Measurements from ENCODE around the gene NRP1. TPM values are rescaled to one million over a fixed set of nuclear protein-coding genes. Genes with fewer than 3 reads are reported as not detected.

The NRP1 gene
- total RNA-seq, 1 experiment from 2014 or later: 3.0 TPM

DNA sequence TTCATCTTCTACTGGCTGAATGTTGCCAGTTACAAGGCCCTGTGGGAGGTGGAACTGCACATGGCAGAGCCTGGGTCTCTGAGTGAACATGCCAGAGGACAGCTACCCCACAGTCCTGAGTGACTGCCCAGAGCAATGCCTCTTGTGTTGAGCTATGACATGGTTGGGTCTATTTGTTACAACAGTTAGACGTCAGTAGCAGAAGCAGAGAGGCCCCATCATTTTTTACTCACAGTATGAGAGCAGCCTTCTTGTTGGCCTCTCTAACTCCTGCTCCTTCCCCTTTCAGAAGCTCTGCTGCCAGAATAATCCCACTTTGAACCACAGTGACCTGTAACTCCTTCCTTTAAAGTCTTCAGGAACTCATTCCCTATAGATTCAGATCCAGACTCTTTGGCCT, 30.8 kb upstream of the NRP1 start:
- TF ChIP-seq SP1 (CRISPR knock-in tag; conservative IDR thresholded peaks at IDR 0.05) (no peak), CREB1 (CRISPR knock-in tag; IDR thresholded peaks at IDR 0.05) (no peak), ZNF281 (CRISPR knock-in tag; IDR thresholded peaks at IDR 0.05) (no peak), TP53 (CRISPR knock-in tag; IDR thresholded peaks at IDR 0.05) (no peak), TEAD1 (CRISPR knock-in tag; IDR thresholded peaks at IDR 0.05) (no peak), ZNF263 (CRISPR knock-in tag; IDR thresholded peaks at IDR 0.05; ENCODE audit: low read depth) (no peak), TEAD4 (CRISPR knock-in tag; IDR thresholded peaks at IDR 0.05) (no peak), FOXK1 (CRISPR knock-in tag; IDR thresholded peaks at IDR 0.05) (no peak)
- TF ChIP-seq, protein P1, sequence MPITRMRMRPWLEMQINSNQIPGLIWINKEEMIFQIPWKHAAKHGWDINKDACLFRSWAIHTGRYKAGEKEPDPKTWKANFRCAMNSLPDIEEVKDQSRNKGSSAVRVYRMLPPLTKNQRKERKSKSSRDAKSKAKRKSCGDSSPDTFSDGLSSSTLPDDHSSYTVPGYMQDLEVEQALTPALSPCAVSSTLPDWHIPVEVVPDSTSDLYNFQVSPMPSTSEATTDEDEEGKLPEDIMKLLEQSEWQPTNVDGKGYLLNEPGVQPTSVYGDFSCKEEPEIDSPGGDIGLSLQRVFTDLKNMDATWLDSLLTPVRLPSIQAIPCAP (CRISPR knock-in tag; IDR thresholded peaks at IDR 0.05): no peak
- Mint-ChIP-seq H3K9me3 (peaks cover 27% of the 10 kb centered on the region), H3K27ac (no peak overlapping the region), H3K4me1 (no peaks in the 10 kb centered on the region), H3K36me3 (peaks cover 6% of the 10 kb centered on the region), H3K27me3 (ENCODE audit: low read depth) (no peaks in the 10 kb centered on the region), H3K4me3 (no peak overlapping the region)
- ATAC-seq: no peak
- ChIA-PET CTCF (no interaction called here), POLR2A (no interaction called here)
- DNase-seq (ENCODE audit: low spot score): no peak

- no peak overlapping the region for H3K27ac Mint-ChIP-seq
- POLR2A ChIA-PET: no interaction called here
Observed at GRCh38 chr10:33363106-33363505, 28.6 kb upstream of the NRP1 start.

More at GRCh38 chr10:33363106-33363505, 28.6 kb upstream of the NRP1 start:
- H3K36me3 Mint-ChIP-seq: peaks cover 6% of the 10 kb centered on the region
- ATAC-seq (no peak), DNase-seq (ENCODE audit: low spot score) (no peak)
- no peaks in the 10 kb centered on the region for H3K27me3 Mint-ChIP-seq (ENCODE audit: low read depth)
- TF ChIP-seq ZNF425 (CRISPR knock-in tag; conservative IDR thresholded peaks at IDR 0.05) (no peak), EMX1 (CRISPR knock-in tag; IDR thresholded peaks at IDR 0.05) (no peak), FOXP4 (CRISPR knock-in tag; IDR thresholded peaks at IDR 0.05) (no peak), CREM (CRISPR knock-in tag; IDR thresholded peaks at IDR 0.05) (no peak), RORB (CRISPR knock-in tag; IDR thresholded peaks at IDR 0.05) (no peak), ESRRA (CRISPR knock-in tag; IDR thresholded peaks at IDR 0.05; ENCODE audit: borderline replicate concordance) (no peak), PREB (CRISPR knock-in tag; IDR thresholded peaks at IDR 0.05; ENCODE audit: borderline replicate concordance) (no peak)
- CTCF ChIA-PET: no interaction called here
- no peaks in the 10 kb centered on the region for H3K4me1 Mint-ChIP-seq
- H3K9me3 Mint-ChIP-seq: peaks cover 31% of the 10 kb centered on the region
- H3K4me3 Mint-ChIP-seq: no peak overlapping the region

All from WTC11 (cell line).